GM12873 (cell line): ENCODE data around the gene PTPN18.

Experiments used
- TF ChIP-seq, protein P1 (sequence below): IDR thresholded peaks from 2 replicates; pipeline ENCODE4 v1.5.1; 2012; ENCODE audit warnings: low read depth, mild to moderate bottlenecking, moderate library complexity, low read length, control low read depth; ENCODE audit not compliant: insufficient read depth; ENCODE audit errors: missing control alignments

PTPN18 gene

DNA sequence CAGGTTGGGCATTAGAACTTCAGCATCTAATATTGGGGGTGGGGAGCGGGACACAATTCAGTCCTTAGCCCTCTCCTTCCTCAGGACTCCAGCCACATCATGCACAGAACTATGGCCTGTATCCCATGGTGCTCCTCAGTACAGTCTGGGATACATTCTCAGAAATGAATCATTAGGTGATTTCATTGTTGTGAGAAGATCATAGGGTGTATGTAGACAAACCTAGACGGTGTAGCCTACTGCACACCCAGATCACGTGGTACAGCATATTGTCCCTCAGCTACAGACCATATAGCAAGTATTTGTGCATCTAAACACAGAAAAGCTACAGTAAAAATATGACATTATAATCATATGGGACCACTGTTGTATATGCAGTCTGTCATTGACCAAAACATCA, 36.3 kb upstream of the PTPN18 start:
- TF ChIP-seq, protein P1, sequence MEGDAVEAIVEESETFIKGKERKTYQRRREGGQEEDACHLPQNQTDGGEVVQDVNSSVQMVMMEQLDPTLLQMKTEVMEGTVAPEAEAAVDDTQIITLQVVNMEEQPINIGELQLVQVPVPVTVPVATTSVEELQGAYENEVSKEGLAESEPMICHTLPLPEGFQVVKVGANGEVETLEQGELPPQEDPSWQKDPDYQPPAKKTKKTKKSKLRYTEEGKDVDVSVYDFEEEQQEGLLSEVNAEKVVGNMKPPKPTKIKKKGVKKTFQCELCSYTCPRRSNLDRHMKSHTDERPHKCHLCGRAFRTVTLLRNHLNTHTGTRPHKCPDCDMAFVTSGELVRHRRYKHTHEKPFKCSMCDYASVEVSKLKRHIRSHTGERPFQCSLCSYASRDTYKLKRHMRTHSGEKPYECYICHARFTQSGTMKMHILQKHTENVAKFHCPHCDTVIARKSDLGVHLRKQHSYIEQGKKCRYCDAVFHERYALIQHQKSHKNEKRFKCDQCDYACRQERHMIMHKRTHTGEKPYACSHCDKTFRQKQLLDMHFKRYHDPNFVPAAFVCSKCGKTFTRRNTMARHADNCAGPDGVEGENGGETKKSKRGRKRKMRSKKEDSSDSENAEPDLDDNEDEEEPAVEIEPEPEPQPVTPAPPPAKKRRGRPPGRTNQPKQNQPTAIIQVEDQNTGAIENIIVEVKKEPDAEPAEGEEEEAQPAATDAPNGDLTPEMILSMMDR = no peak

DNA sequence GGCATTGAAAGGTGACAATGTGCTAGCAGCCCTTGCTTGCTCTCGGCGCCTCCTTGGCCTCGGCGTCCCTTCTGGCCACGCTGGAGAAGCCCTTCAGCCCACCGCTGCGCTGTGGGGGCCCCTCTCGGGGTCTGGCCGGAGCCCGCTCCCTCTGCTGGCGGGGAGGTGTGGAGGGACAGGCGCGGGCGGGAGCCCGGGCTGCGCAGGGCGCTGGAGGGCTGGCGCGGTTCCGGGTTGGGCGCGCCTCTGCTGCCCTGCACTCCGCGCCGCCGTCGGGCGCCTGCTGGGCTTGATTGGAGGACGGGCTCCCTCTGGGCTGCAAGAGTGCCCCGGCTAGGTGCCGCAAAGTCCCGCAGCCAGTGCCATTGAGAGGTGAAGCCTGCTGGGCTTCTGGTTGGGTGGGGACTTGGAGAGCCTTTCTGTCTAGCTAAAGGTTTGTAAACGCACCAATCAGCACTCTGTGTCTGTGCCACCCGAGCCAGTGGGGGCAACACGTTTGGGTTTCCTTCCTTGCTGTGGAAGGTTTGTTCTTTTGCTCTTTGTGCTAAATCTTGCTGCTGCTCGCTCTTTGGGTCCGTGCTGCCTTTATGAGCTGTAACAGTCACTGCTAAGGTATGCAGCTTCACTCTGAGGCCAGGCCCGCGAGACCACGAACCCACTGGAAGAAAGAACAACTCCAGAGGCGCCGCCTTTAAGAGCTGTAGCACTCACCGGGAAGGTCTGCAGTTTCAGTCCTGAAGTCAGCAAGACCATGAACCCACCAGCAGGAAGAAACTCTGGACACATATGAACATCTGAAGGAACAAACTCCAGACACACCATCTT, 27.9 kb upstream of the PTPN18 start:
- TF ChIP-seq, protein P1 = no peak

DNA sequence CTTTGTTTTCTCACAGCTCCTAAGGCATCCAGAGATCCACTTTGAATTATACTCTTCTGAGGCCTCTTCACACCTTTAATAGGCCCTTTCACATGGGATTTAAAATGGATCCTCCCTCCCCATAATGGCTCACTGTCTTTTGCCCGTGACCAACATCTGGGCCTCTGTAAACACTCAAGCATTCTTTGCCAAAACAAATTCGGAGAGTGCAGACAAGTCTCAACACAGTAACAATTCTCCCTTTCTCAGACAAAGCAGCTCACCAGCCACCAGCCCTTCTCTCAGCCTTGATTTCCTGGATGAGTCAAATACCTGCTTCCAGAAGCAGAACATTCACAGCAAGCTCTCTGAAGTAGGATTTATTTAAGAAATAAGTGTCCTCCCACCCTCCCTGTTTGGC, 27.1 kb upstream of the PTPN18 start:
- TF ChIP-seq, protein P1 = no peak

DNA sequence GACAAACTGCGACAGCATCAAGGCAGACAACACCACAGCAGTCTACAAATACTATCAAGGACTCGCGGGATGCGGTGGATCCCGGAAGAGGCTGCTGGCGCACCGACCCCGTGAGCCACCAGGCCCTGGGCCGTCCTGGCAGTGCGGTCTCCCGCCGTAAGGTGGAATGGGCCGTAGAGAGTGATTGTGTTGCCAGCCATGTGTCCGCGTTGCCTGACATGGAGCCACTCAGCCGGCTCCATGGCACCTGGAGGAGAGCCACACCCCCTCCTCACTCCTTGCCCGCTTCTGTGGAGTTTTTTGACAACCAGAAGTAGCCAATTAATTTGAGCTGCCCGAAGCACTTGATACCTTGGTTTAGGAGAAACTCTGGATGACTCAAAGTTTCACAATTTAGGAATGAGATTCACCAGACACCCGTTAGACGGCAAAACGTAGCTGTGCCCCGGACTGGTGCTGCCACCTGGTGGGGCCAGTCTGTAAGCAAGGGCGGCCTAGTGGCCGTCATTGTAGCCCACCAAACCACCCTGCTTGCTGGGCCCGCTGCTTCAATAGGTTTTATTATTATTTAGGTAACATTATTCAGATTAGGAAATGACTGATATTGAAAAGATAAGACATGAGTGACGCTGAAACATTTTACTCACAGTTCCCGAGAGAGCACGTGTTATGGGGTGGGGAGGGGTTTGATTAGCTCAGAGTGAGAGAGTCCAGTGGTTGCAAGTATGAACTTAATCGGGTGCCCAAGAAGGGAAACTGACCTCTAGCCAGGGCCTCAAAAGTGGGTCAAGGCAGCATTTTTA, 23.4 kb upstream of the PTPN18 start:
- TF ChIP-seq, protein P1 = peak; percentile 95

DNA sequence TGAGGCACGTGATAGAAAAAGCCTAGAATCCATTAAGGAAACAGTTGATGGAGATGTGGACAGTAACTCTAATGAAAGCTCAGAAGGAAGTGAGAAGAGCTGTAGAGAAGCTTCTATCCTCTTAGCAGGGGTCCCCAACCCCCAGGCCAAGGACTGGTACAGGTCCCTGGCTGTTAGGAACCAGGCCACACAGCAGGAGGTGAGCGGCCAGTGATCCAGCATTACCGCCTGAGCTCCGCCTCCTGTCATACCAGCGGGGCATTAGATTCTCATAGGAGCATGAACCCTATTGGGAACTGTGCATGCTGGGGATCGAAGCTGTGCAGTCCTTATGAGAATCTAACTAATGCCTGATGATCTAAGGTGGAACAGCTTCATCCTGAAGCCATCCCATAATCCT, 21.8 kb upstream of the PTPN18 start:
- TF ChIP-seq, protein P1 = no peak

DNA sequence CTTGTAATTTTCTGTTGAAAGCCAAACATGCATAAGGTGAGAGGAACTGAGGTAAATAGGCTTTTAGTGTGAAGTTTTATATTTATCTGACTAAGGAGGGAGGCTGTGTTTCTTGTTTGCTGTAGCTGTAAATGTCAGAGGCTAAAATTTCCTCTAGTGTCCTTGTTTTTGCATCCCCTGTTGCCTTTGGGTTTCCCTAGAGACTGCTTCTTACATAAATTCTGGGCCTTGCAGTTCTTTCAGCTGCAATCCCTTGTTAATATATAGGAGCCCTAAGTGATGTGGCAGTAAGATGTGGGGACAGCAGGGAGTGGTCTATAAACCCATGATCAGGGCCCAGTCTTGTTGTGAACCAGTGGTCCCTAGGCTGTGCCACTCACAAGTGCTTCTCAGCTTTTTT, 20.6 kb upstream of the PTPN18 start:
- TF ChIP-seq, protein P1 = no peak

DNA sequence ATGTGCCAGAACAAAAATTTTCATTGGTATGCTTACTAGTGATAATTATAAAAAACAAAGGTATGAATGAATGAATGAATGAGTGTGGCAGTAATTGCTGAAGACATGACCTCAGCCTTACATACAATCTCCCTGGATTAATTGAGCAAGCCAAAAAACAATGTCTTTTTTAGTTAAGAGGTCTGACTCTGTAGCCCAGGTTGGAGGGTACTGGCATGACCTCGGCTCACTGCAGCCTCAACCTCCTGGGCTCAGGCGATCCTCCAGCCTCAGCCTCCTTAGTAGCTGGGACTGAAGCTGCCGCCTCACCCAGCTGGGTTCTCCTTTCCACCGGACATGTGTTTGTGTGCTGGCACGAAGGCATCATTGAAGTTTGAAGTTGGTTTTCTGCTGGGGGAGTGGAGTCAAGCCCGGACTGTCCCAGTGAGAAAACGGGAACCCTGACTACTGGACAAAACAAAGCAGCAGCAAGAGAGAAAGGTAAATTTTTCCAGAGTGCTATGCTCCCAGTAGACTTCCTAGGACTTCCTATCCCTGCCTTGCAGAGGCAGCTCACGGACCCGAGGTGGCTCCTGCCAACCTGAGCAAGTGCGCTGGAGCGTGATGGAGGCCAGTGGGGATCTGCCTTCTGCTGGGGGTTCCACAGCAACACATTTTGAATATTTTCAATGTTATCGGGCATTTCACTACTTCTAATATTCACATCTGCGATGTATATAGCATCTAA, 19.5 kb upstream of the PTPN18 start:
- TF ChIP-seq, protein P1 = no peak
